Keratinocyte (primary cell): ENCODE measurements around the gene RDH12.

ENCODE experiments used
- EZH2 ChIP-seq: IDR thresholded peaks from one replicate; pipeline ENCODE4 v1.6.1; 2012; ENCODE audit warnings: inconsistent platforms, mild to moderate bottlenecking, low read length, moderate library complexity
- TF ChIP-seq, protein P1 (sequence below), 3 experiments: IDR thresholded peaks in 1 of 3; conservative IDR thresholded peaks in 1 of 3; optimal IDR thresholded peaks in 1 of 3; 2 replicates in 2 of 3; 3 replicates in 1 of 3; pipeline versions ENCODE3 to v1.5.1; 2011; ENCODE audit warnings: low read length in 3 of 3, mild to moderate bottlenecking in 3 of 3, moderate library complexity in 2 of 3, control low read depth in 1 of 3, inconsistent platforms in 1 of 3; ENCODE audit not compliant: insufficient read depth in 2 of 3; ENCODE audit errors: extremely low read depth in 1 of 3

GRCh38 chr14:67679006-67679405 is 22.7 kb upstream of the RDH12 start:
- TF ChIP-seq, protein P1, sequence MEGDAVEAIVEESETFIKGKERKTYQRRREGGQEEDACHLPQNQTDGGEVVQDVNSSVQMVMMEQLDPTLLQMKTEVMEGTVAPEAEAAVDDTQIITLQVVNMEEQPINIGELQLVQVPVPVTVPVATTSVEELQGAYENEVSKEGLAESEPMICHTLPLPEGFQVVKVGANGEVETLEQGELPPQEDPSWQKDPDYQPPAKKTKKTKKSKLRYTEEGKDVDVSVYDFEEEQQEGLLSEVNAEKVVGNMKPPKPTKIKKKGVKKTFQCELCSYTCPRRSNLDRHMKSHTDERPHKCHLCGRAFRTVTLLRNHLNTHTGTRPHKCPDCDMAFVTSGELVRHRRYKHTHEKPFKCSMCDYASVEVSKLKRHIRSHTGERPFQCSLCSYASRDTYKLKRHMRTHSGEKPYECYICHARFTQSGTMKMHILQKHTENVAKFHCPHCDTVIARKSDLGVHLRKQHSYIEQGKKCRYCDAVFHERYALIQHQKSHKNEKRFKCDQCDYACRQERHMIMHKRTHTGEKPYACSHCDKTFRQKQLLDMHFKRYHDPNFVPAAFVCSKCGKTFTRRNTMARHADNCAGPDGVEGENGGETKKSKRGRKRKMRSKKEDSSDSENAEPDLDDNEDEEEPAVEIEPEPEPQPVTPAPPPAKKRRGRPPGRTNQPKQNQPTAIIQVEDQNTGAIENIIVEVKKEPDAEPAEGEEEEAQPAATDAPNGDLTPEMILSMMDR (optimal IDR thresholded peaks at IDR 0.05 in 1 of 3, IDR thresholded peaks at IDR 0.05 in 1 of 3, conservative IDR thresholded peaks at IDR 0.05 in 1 of 3; ENCODE audit: extremely low read depth in 1 of 3, insufficient read depth in 2 of 3, low read length in 3 of 3), result no peak
- TF ChIP-seq EZH2, result no peak
